Activated naive CD8-positive, alpha-beta T cell treated with anti-CD3 and anti-CD28 coated beads, Interleukin-2, amount 10 ng/mL, durations not matched to agents 7 days and 5 days (primary cell): ENCODE measurements around the gene ACTR3C. TPM values are rescaled to one million over a fixed set of nuclear protein-coding genes. Genes with fewer than 3 reads are reported as not detected.
A peak's percentile ranks its signal among the peaks of the same experiment; 100 is the strongest.

Experiments used
- ATAC-seq: fragments of 150-1000 bp; cut with Tn5 transposase; one replicate; pipeline ENCODE4 v1.10.0; 2021; ENCODE audit warnings: low read depth, moderate library complexity
- POLR2A ChIA-PET: fragments of 350-600 bp; sonication (Branson Sonifier 250); formaldehyde crosslinking; loops from one replicate; lab custom pipeline; 2021; ENCODE audit warnings: antibody characterized with exemption; lab: Charles Lee
- DNase-seq: peaks from one replicate; pipeline ENCODE4 v3.0.0; 2021
- H3K27ac Mint-ChIP-seq: one replicate; pipeline ENCODE4 v1.8.0; 2022; ENCODE audit warnings: mild to moderate bottlenecking, mixed read lengths
- H3K27me3 Mint-ChIP-seq: one replicate; pipeline ENCODE4 v1.8.0; 2022; ENCODE audit warnings: mild to moderate bottlenecking, moderate library complexity, mixed read lengths
- H3K36me3 Mint-ChIP-seq: one replicate; pipeline ENCODE4 v1.8.0; 2021; ENCODE audit warnings: mild to moderate bottlenecking, mixed read lengths
- H3K4me1 Mint-ChIP-seq: one replicate; pipeline ENCODE4 v1.8.0; 2021; ENCODE audit warnings: mixed read lengths
- H3K4me3 Mint-ChIP-seq: one replicate; pipeline ENCODE4 v1.8.0; 2022; ENCODE audit warnings: mild to moderate bottlenecking, moderate library complexity, mixed read lengths
- H3K9me3 Mint-ChIP-seq: one replicate; pipeline ENCODE4 v1.8.0; 2021; ENCODE audit warnings: mixed read lengths
- total RNA-seq, 2 experiments: library from RNA; stranded (reverse); gene quantifications; one replicate each; pipeline ENCODE4 v1.2.3, GENCODE V29; 2021

The ACTR3C gene
- total RNA-seq, 2 experiments from 2014 or later: 6.4 to 7.0 TPM

GRCh38 chr7:150338166-150338829, 15.0 kb upstream of the ACTR3C start:
- no peak for DNase-seq
- H3K27me3 Mint-ChIP-seq: peaks cover 24% of the 10 kb centered on the region
- H3K4me1 Mint-ChIP-seq: peaks cover 2% of the 10 kb centered on the region
- ATAC-seq: no peak
- no peak overlapping the region for H3K27ac Mint-ChIP-seq
- POLR2A ChIA-PET: interaction anchor here (0.5 to 0.7 kb wide), 2 partner anchors 15 to 17 kb away, joined by 3 read pairs; partner anchors contain the start of genes ACTR3C and LRRC61
- peaks cover 3% of the 10 kb centered on the region for H3K36me3 Mint-ChIP-seq
- no peaks in the 10 kb centered on the region for H3K9me3 Mint-ChIP-seq
- no peak overlapping the region for H3K4me3 Mint-ChIP-seq

- Mint-ChIP-seq H3K36me3 (peaks cover 3% of the 10 kb centered on the region), H3K27me3 (peaks cover 17% of the 10 kb centered on the region), H3K4me1 (peaks cover 2% of the 10 kb centered on the region), H3K9me3 (no peaks in the 10 kb centered on the region), H3K4me3 (no peak overlapping the region), H3K27ac (no peak overlapping the region)
- ATAC-seq (no peak), DNase-seq (no peak)
- POLR2A ChIA-PET: interaction anchor here (0.6 to 0.7 kb wide), 2 partner anchors 15 to 1014 kb away, joined by 3 read pairs; partner anchors contain the start of genes ACTR3C and LRRC61
These were observed 14.3 kb upstream of the ACTR3C start for GRCh38 chr7:150337659-150338081.

GRCh38 chr7:150337179-150337578, 13.8 kb upstream of the ACTR3C start:
- no peak for DNase-seq
- no peaks in the 10 kb centered on the region for H3K9me3 Mint-ChIP-seq
- POLR2A ChIA-PET: interaction anchor here (0.6 kb wide), 1 partner anchor 1015 kb away, joined by 3 read pairs; no protein-coding TSS in a partner anchor

DNA sequence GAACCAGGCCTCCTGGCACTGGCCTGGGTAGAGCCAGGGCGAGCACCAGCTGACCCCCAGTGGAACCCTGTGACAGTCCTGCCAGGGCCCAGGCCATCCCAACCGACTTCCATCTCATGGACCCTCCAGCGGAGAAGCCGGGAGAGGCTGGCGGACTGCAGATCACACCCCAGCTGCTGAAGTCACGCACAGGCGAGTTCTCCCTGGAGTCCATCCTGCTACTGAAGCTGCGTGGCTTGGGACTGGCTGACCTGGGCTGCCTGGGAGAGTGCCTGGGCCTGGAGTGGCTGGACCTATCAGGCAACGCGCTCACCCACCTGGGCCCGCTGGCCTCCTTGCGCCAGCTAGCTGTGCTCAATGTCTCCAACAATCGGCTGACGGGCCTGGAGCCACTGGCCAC, 13.4 kb upstream of the ACTR3C start:
- peaks cover 2% of the 10 kb centered on the region for H3K4me1 Mint-ChIP-seq
- no peak overlapping the region for H3K27ac Mint-ChIP-seq
- H3K27me3 Mint-ChIP-seq: peaks cover 8% of the 10 kb centered on the region
- H3K9me3 Mint-ChIP-seq: no peaks in the 10 kb centered on the region
- DNase-seq (no peak), ATAC-seq (no peak)
- POLR2A ChIA-PET: no interaction called here
- H3K36me3 Mint-ChIP-seq: peaks cover 3% of the 10 kb centered on the region
- no peak overlapping the region for H3K4me3 Mint-ChIP-seq

More at GRCh38 chr7:150337179-150337578, 13.8 kb upstream of the ACTR3C start:
- Mint-ChIP-seq H3K36me3 (peaks cover 3% of the 10 kb centered on the region), H3K4me1 (peaks cover 2% of the 10 kb centered on the region), H3K27ac (no peak overlapping the region), H3K4me3 (no peak overlapping the region), H3K27me3 (peaks cover 13% of the 10 kb centered on the region)
- no peak for ATAC-seq

GRCh38 chr7:150335774-150336112, 12.4 kb upstream of the ACTR3C start:
- no peaks in the 10 kb centered on the region for H3K9me3 Mint-ChIP-seq
- POLR2A ChIA-PET: no interaction called here
- no peak for DNase-seq
- H3K27ac Mint-ChIP-seq: no peak overlapping the region
- peaks cover 3% of the 10 kb centered on the region for H3K27me3 Mint-ChIP-seq
- no peak overlapping the region for H3K4me3 Mint-ChIP-seq
- no peak for ATAC-seq
- peaks cover 3% of the 10 kb centered on the region for H3K36me3 Mint-ChIP-seq
- H3K4me1 Mint-ChIP-seq: peaks cover 1% of the 10 kb centered on the region

DNA sequence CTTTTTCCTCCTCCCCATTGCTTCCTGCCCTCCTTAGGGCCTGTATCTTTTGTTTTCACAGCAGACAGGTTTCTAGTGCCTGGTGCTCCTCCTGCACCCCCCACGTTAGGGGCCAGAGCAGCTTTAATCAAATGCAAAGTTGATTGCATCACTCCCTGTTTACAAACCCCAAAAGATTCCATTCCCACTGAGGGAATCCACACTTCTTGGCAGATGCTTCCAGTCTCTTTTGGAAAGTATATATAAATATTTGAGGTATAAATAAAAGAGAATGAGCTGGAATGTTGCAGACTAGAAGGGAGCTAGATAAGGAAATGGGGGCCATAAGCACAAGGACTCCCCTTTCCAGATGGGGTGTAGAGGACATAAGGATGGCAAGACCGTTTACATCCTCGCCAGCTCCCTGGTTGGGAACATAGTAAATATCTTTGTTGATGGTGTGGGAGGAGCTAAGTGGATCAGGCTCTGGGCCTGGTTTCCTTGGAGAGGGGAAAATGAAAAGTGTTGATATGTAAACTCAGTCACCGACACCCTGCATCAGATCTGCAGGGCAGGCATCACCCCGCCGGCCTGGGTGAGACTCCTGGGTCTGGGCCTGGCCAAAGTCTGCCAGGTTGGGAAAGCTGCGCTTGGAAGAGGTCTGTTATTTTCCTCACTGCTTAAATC, 11.9 kb upstream of the ACTR3C start:
- POLR2A ChIA-PET: no interaction called here
- DNase-seq: no peak
- H3K27me3 Mint-ChIP-seq: peaks cover under 1% of the 10 kb centered on the region
- no peak overlapping the region for H3K4me3 Mint-ChIP-seq
- peak overlapping the region; percentile 13 for H3K27ac Mint-ChIP-seq
- H3K36me3 Mint-ChIP-seq: peaks cover 3% of the 10 kb centered on the region
- H3K4me1 Mint-ChIP-seq: no peaks in the 10 kb centered on the region
- H3K9me3 Mint-ChIP-seq: no peaks in the 10 kb centered on the region
- no peak for ATAC-seq

DNA sequence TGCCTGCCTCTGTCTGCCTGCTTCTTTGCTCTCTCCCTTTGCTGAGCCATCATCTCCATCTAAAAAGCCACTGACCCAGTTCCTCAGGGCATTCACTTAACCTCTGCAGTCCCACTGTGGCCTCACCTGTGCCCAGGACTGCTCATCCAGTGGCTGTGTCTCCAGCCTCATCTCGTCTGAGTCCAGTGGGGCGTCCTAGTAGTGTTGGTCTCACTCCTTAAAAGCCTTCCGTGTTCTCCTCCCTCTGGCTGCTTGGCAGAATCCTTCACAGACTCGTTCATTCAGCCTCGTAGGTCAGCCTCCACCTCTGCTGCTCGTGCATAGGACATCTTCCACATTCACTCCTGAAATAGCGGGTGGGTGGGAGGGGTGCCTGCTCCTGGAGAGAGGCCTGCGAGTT, 10.8 kb upstream of the ACTR3C start:
- no peak overlapping the region for H3K27ac Mint-ChIP-seq
- peaks cover 3% of the 10 kb centered on the region for H3K36me3 Mint-ChIP-seq
- ATAC-seq (no peak), DNase-seq (no peak)
- H3K4me1 Mint-ChIP-seq: no peaks in the 10 kb centered on the region
- no peak overlapping the region for H3K4me3 Mint-ChIP-seq
- H3K27me3 Mint-ChIP-seq: no peaks in the 10 kb centered on the region
- POLR2A ChIA-PET: no interaction called here
- no peaks in the 10 kb centered on the region for H3K9me3 Mint-ChIP-seq

GRCh38 chr7:150333659-150334058, 10.3 kb upstream of the ACTR3C start:
- Mint-ChIP-seq H3K9me3 (no peaks in the 10 kb centered on the region), H3K4me1 (no peaks in the 10 kb centered on the region), H3K27me3 (no peaks in the 10 kb centered on the region), H3K36me3 (peaks cover 3% of the 10 kb centered on the region), H3K4me3 (no peak overlapping the region), H3K27ac (no peak overlapping the region)
- DNase-seq: no peak
- ATAC-seq: no peak
- POLR2A ChIA-PET: no interaction called here

GRCh38 chr7:150332852-150333635, 9.7 kb upstream of the ACTR3C start:
- Mint-ChIP-seq H3K36me3 (peaks cover 3% of the 10 kb centered on the region), H3K27ac (no peak overlapping the region), H3K4me1 (no peaks in the 10 kb centered on the region), H3K9me3 (no peaks in the 10 kb centered on the region), H3K4me3 (no peak overlapping the region), H3K27me3 (no peaks in the 10 kb centered on the region)
- ATAC-seq (no peak), DNase-seq (no peak)
- POLR2A ChIA-PET: no interaction called here

DNA sequence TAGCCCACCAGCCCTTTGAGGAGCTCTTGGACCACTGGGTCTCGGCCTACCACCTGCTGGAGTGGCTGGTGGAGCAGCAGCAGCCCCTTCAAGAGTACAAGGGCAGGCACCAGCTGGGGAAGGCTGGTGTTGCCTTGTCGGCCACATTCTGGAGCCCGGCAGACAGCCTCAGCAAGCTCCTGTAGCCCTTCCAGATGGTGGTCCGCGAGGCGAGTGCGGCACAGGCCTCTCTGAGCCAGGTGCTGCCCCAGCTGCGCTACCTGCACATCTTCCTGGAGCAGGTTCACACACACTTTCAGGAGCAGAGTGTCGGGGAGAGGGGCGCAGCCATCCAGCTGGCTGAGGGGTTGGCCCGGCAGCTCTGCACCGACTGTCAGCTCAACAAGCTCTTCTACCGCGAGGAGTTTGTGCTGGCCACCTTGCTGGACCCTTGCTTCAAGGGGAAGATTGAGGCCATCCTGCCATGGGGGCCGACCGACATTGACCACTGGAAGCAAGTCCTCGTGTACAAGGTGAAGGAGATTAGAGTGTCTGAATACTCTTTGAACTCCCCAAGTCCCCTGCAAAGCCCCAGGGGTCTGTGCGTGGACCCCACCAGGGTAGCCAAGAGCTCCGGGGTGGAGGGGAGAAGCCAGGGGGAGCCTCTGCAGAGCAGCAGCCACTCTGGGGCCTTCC, 7.0 kb upstream of the ACTR3C start:
- H3K27me3 Mint-ChIP-seq: no peaks in the 10 kb centered on the region
- no peaks in the 10 kb centered on the region for H3K9me3 Mint-ChIP-seq
- H3K4me1 Mint-ChIP-seq: peaks cover 3% of the 10 kb centered on the region
- ATAC-seq (no peak), DNase-seq (no peak)
- H3K27ac Mint-ChIP-seq: no peak overlapping the region
- H3K4me3 Mint-ChIP-seq: no peak overlapping the region
- H3K36me3 Mint-ChIP-seq: peaks cover 7% of the 10 kb centered on the region
- POLR2A ChIA-PET: no interaction called here

DNA sequence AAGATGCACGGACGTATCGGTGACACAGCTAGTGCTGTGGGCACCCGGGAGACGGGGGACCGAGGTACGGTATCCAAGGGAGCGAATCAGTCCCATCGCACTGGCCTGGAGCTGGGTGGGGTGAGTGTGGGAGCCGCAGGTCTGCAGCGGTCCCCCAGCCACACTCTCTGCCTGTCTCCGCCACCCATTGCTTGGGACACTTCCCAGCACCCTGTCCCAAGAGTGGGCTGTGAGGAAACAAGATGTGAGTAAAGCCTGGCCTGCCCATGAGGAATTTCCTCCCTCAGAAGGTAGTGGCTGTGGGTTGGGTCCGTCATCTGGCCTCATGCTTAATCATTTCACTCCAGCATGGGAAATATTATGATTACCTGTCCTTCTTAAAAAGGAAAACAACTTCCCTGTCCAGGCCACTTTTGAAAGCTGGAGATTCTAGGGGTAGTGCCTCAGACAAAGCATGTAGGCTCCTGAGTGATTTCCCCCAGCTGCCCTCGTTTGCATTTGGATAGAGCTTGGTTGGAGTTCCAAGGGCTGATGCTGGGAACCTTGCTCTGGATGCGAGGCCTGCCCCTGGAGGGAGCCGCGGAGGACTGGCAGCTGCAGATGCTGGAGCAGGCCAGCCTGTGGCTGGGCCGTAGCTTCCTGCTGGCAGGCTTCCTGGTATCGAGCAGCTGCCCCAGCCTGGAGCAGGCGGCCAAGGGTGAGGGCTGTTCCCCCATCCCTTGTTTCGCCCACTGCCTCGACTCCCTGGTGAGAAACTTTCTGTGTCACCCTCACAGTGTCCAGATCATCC, 6.2 kb upstream of the ACTR3C start:
- ATAC-seq (no peak), DNase-seq (no peak)
- no peak overlapping the region for H3K27ac Mint-ChIP-seq
- peaks cover 10% of the 10 kb centered on the region for H3K36me3 Mint-ChIP-seq
- H3K4me3 Mint-ChIP-seq: no peak overlapping the region
- H3K9me3 Mint-ChIP-seq: no peaks in the 10 kb centered on the region
- no peaks in the 10 kb centered on the region for H3K27me3 Mint-ChIP-seq
- POLR2A ChIA-PET: no interaction called here
- peaks cover 7% of the 10 kb centered on the region for H3K4me1 Mint-ChIP-seq

DNA sequence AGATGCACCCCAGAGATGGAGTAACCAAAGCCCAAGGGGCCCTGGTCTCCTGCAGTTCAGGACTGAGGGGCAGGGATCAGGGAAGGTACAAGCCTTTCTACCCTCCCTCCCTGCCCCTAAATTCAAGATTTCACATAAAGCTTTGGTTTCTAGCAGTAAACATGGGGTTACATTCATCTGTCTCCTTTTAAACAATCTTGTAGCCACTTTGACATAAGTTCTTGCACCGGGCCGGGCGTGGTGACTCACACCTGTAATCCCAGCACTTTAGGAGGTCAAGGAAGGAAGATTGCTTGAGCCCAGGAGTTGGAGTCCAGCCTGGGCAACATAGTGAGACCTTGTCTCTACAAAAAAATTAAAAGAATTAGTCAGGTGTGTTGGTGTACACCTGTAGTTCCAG, 4.0 kb upstream of the ACTR3C start:
- H3K27ac Mint-ChIP-seq: no peak overlapping the region

More for the DNA sequence above, 4.0 kb upstream of the ACTR3C start:
- ATAC-seq: no peak
- H3K27me3 Mint-ChIP-seq: no peaks in the 10 kb centered on the region
- peaks cover 12% of the 10 kb centered on the region for H3K36me3 Mint-ChIP-seq
- no peak for DNase-seq
- peaks cover 19% of the 10 kb centered on the region for H3K4me1 Mint-ChIP-seq
- H3K4me3 Mint-ChIP-seq: no peak overlapping the region
- POLR2A ChIA-PET: no interaction called here
- H3K9me3 Mint-ChIP-seq: no peaks in the 10 kb centered on the region
